SK-N-SH treated with all-trans-retinoic acid at 6 μM for 48 hours (cell line): ENCODE results near the gene ARID5B.

Source experiments
- BACH2 ChIP-seq: fragments of 250-450 bp; sonication (Bioruptor Pico); IDR thresholded peaks from 2 replicates; pipeline ENCODE4 v1.9.0; 2021; ENCODE audit warnings: mild to moderate bottlenecking, borderline replicate concordance
- CSDC2 ChIP-seq: fragments of 250-450 bp; sonication (Bioruptor Pico); IDR thresholded peaks from 2 replicates; pipeline ENCODE4 v1.5.0; 2020; ENCODE audit warnings: mild to moderate bottlenecking, moderate library complexity
- ISL1 ChIP-seq: fragments of 250-450 bp; sonication (Bioruptor Pico); IDR thresholded peaks from 2 replicates; pipeline ENCODE4 v2.1.2; 2022; ENCODE audit warnings: mild to moderate bottlenecking, moderate library complexity
- RARB ChIP-seq: fragments of 250-450 bp; sonication (Bioruptor Pico); IDR thresholded peaks from 2 replicates; pipeline ENCODE4 v1.8.0; 2021; ENCODE audit warnings: mild to moderate bottlenecking, moderate library complexity
- TCF4 ChIP-seq: fragments of 250-450 bp; sonication (Bioruptor Pico); IDR thresholded peaks from 2 replicates; pipeline ENCODE4 v1.8.0; 2021; ENCODE audit warnings: mild to moderate bottlenecking, moderate library complexity, borderline replicate concordance
- TOX ChIP-seq: fragments of 250-450 bp; sonication (Bioruptor Pico); IDR thresholded peaks from 2 replicates; pipeline ENCODE4 v1.8.0; 2021; ENCODE audit warnings: mild to moderate bottlenecking, moderate library complexity, borderline replicate concordance
- ZFP3 ChIP-seq: fragments of 250-450 bp; sonication (Bioruptor Pico); IDR thresholded peaks from 2 replicates; pipeline ENCODE4 v1.5.0; 2020; ENCODE audit warnings: mild to moderate bottlenecking, moderate library complexity
- TF ChIP-seq, protein P1 (sequence below): fragments of 250-450 bp; sonication (Bioruptor Pico); IDR thresholded peaks from 2 replicates; pipeline ENCODE4 v1.5.1; 2020; ENCODE audit warnings: low read depth, mild to moderate bottlenecking, moderate library complexity
- TF ChIP-seq, protein P2 (sequence below): fragments of 250-450 bp; sonication (Bioruptor Pico); IDR thresholded peaks from 2 replicates; pipeline ENCODE4 v1.8.0; 2020; ENCODE audit warnings: mild to moderate bottlenecking, moderate library complexity, borderline replicate concordance
- TF ChIP-seq, protein P3 (sequence below): fragments of 250-450 bp; sonication (Bioruptor Pico); IDR thresholded peaks from 2 replicates; pipeline ENCODE4 v1.5.1; 2021; ENCODE audit warnings: mild to moderate bottlenecking, moderate library complexity

DNA sequence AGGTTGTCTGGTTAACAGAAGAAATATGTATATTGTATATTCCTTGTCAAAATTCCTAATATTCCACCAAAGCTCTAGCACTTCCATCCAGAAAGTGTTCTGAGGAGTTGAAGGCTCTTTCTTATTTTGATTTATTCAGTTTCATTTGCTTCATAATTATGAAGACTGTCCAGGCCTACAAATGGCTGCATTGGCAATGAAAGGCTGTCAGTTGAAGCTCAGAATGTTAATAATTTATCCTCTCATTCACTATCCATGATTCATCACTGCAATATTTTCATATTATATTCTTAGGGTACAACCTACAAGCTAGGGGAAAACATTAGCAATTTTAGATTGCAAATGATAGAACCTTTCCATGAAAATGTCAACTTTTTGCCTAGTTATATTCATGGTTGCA is 57.3 kb downstream of the ARID5B start:
- TF ChIP-seq, protein P1, sequence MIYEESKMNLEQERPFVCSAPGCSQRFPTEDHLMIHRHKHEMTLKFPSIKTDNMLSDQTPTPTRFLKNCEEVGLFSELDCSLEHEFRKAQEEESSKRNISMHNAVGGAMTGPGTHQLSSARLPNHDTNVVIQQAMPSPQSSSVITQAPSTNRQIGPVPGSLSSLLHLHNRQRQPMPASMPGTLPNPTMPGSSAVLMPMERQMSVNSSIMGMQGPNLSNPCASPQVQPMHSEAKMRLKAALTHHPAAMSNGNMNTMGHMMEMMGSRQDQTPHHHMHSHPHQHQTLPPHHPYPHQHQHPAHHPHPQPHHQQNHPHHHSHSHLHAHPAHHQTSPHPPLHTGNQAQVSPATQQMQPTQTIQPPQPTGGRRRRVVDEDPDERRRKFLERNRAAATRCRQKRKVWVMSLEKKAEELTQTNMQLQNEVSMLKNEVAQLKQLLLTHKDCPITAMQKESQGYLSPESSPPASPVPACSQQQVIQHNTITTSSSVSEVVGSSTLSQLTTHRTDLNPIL, result no peak
- TF ChIP-seq ISL1 (CRISPR knock-in tag), result peak; percentile 65
- TF ChIP-seq RARB, result peak; percentile 60; the same call in 1 of the 2 replicates
- no peak for TF ChIP-seq ZFP3 (CRISPR knock-in tag)
- TF ChIP-seq, protein P2, sequence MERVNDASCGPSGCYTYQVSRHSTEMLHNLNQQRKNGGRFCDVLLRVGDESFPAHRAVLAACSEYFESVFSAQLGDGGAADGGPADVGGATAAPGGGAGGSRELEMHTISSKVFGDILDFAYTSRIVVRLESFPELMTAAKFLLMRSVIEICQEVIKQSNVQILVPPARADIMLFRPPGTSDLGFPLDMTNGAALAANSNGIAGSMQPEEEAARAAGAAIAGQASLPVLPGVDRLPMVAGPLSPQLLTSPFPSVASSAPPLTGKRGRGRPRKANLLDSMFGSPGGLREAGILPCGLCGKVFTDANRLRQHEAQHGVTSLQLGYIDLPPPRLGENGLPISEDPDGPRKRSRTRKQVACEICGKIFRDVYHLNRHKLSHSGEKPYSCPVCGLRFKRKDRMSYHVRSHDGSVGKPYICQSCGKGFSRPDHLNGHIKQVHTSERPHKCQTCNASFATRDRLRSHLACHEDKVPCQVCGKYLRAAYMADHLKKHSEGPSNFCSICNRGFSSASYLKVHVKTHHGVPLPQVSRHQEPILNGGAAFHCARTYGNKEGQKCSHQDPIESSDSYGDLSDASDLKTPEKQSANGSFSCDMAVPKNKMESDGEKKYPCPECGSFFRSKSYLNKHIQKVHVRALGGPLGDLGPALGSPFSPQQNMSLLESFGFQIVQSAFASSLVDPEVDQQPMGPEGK, result no peak
- no peak for TF ChIP-seq CSDC2
- TF ChIP-seq TCF4, result no peak
- TF ChIP-seq, protein P3, sequence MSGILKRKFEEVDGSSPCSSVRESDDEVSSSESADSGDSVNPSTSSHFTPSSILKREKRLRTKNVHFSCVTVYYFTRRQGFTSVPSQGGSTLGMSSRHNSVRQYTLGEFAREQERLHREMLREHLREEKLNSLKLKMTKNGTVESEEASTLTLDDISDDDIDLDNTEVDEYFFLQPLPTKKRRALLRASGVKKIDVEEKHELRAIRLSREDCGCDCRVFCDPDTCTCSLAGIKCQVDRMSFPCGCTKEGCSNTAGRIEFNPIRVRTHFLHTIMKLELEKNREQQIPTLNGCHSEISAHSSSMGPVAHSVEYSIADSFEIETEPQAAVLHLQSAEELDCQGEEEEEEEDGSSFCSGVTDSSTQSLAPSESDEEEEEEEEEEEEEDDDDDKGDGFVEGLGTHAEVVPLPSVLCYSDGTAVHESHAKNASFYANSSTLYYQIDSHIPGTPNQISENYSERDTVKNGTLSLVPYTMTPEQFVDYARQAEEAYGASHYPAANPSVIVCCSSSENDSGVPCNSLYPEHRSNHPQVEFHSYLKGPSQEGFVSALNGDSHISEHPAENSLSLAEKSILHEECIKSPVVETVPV (CRISPR knock-in tag), result no peak
- TF ChIP-seq TOX, result peak; percentile 84
- no peak for TF ChIP-seq BACH2 (CRISPR knock-in tag)
